NCI-H1092 (cell line): ENCODE results near the gene WTAP.
"Not testable (repeated sequence)": the region's sequence is repeated elsewhere in the genome, so short reads cannot be mapped to it uniquely, and the experiment has no call there.

Experiments
- DNase-seq: peaks from one replicate; lab custom pipeline; 2025; lab: John Stamatoyannopoulos, UW

The WTAP gene

GRCh38 chr6:159729598-159730331 is 2.5 kb downstream of the WTAP start:
- no peak for DNase-seq

- no peak for DNase-seq
These were observed 3.0 kb downstream of the WTAP start for GRCh38 chr6:159730332-159730676.

- DNase-seq = not testable (repeated sequence)
These were observed 5.2 kb downstream of the WTAP start for GRCh38 chr6:159732550-159732949.

- DNase-seq = not testable (repeated sequence)
These were observed 6.1 kb downstream of the WTAP start for GRCh38 chr6:159733395-159733794.

GRCh38 chr6:159736908-159737307 is 9.6 kb downstream of the WTAP start:
- no peak for DNase-seq

- DNase-seq = no peak
These were observed 12.0 kb downstream of the WTAP start for GRCh38 chr6:159739341-159739740.

GRCh38 chr6:159742165-159742564 is 14.9 kb downstream of the WTAP start:
- DNase-seq = no peak

GRCh38 chr6:159745081-159745480 is 17.8 kb downstream of the WTAP start:
- DNase-seq = no peak

- DNase-seq = no peak
These were observed 19.5 kb downstream of the WTAP start for GRCh38 chr6:159746759-159747158.

GRCh38 chr6:159748127-159748526 is 20.8 kb downstream of the WTAP start:
- DNase-seq = not testable (repeated sequence)

- DNase-seq = no peak
These were observed 24.1 kb downstream of the WTAP start for GRCh38 chr6:159751448-159751847.

GRCh38 chr6:159753081-159753872 is 26.0 kb downstream of the WTAP start:
- no peak for DNase-seq

GRCh38 chr6:159754401-159754800 is 27.1 kb downstream of the WTAP start:
- DNase-seq = no peak

- DNase-seq = no peak
These were observed 27.9 kb downstream of the WTAP start for GRCh38 chr6:159754959-159755914.

GRCh38 chr6:159756508-159756907 is 29.2 kb downstream of the WTAP start:
- DNase-seq = no peak

GRCh38 chr6:159758031-159759001 is 31.0 kb downstream of the WTAP start:
- no peak for DNase-seq

GRCh38 chr6:159759645-159760044 is 32.3 kb downstream of the WTAP start:
- no peak for DNase-seq

GRCh38 chr6:159760602-159761057 is 33.3 kb downstream of the WTAP start:
- no peak for DNase-seq

- no peak for DNase-seq
These were observed 34.0 kb downstream of the WTAP start for GRCh38 chr6:159761129-159761872.
